RCC 7860 (cell line): ENCODE measurements around the gene ABHD14A.

Experiments
- DNase-seq: peaks from one replicate; pipeline ENCODE4 v3.0.0-alpha.2; 2015; ENCODE audit warnings: low spot score
- FAIRE-seq: peaks from 2 replicates; lab custom pipeline; 2012; peaks lifted over from hg19 to GRCh38; lab: Jason Lieb, UNC

The ABHD14A gene

GRCh38 chr3:51955175-51955892, 19.5 kb upstream of the ABHD14A start, which contains the start of gene GPR62:
Gene GPR62 (plus strand): TSS chr3:51955381. CDS start chr3:51955653, 272 bp downstream.
- FAIRE-seq (no peak), DNase-seq (no peak)

GRCh38 chr3:51955893-51956770, 18.7 kb upstream of the ABHD14A start:
- no peak for DNase-seq
- FAIRE-seq = no peak

- DNase-seq (no peak), FAIRE-seq (no peak)
These were observed 17.2 kb upstream of the ABHD14A start for GRCh38 chr3:51957520-51958205.

GRCh38 chr3:51958603-51959521, 16.0 kb upstream of the ABHD14A start:
- no peak for FAIRE-seq
- DNase-seq = no peak

DNA sequence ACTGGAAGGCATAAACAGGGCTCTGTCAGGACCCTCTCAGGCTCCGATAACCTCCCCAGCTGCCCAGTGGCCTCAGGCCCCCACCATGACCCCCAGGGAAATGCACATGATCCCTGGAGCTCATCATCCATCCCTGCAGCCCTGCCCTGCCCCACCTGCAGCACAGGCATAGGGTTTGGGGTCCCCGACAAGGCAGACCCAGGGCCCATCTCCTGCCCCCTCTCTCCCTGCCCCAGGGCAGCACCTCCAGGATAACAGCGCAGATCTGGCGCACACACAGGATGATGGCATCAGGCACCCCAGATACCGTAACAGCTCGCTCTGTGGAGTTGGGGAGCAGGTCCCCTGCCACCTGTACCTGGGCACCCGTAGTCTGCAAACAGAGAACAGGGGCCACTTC, 15.2 kb upstream of the ABHD14A start:
- DNase-seq (no peak), FAIRE-seq (no peak)

GRCh38 chr3:51960386-51960785, 14.5 kb upstream of the ABHD14A start:
- DNase-seq (no peak), FAIRE-seq (no peak)

DNA sequence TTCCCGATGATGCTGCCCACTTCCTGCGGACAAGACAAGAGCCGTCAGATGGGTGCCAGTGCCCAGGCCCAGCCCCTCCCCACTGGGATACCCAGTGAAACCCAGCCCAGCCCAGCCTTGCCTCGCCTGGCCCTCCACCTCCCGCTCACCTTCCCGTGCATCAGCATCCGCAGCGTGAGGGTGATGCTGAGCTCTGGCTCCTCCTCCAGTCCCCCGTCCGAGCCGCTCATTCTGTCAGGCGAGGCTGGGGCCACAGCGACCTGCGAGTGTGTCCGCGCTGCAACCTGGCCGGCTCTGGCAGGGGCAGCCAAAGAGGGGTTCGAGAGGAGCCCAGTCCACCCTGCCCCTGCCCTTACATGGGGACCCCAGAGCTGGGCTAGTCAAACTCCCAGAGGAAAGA, 13.9 kb upstream of the ABHD14A start:
- FAIRE-seq = no peak
- no peak for DNase-seq

DNA sequence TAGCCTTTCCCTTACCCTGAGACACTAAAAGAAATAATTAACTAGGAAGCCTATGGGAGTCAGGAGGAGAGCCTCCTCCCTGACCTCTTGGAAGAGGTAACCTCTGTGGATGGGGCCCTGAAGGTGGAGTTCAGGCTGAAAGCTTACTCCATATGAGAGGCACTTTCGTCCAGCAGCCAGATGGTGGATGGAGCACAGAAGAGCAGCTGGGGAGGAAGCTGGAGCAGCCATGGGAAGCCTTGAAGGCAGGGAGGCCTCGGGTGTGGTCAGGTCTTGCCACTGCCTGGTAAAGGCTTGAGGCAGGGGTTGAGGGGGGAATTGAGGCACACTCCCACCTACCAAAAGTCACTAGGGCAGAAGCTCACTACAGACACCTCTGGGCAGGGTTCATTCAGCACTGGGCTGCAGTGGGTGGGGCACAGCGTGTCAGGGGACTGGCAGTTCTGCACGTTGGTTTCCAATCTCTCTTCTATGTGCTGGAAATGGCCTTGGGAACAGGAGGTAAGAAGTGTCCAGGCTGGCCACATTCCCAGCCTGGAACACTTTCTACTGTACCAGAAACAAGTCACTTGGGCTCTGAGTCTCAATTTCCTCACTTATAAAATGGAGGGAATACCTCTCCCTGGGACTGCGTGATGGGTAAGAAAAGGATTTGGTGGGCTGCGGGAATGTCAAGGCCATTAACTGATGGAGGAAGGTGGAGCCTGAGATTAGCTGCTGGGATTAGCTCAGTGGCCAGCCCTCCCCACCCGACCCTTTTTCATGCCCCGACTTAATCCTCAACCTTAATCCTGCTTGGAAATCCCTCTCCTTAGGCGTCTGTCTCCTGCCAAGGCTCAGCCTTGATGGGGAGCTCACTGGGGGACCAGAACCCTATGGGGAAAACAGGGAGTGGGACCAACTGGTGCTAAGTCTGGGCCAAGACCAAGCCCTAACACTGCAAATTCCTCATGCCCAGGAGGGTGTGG, 13.0 kb upstream of the ABHD14A start:
- no peak for DNase-seq
- FAIRE-seq = no peak

- no peak for FAIRE-seq
These were observed 11.9 kb upstream of the ABHD14A start for GRCh38 chr3:51962854-51963530.

DNA sequence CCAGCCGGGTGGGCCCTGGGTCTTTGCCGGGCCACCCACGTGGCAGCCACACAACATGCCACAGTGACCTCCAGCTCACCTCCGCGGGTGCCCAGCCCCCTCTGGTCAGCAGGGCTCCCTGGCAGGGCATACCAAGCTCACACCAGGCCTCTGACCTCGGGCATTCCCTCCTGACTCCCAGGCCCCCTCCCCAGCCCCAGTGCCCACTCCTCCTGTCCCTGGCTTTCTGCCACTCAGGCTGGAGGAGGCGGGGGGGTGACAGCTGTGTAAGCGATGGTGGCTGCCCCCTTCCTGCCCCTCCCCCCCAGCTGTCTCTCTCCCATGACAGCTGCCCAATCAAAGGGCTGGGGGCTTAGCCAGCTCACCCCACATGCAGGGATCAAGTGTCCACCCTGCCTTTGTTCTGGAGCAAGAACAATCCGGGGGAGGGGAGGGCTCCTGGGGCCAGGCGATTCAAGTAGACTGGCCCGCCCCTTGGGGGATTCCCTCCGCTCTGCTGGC, 10.9 kb upstream of the ABHD14A start:
- DNase-seq (no peak), FAIRE-seq (no peak)

More at GRCh38 chr3:51962854-51963530, 11.9 kb upstream of the ABHD14A start:
- no peak for DNase-seq

GRCh38 chr3:51964521-51964920, 10.3 kb upstream of the ABHD14A start:
- FAIRE-seq = no peak
- DNase-seq = no peak

DNA sequence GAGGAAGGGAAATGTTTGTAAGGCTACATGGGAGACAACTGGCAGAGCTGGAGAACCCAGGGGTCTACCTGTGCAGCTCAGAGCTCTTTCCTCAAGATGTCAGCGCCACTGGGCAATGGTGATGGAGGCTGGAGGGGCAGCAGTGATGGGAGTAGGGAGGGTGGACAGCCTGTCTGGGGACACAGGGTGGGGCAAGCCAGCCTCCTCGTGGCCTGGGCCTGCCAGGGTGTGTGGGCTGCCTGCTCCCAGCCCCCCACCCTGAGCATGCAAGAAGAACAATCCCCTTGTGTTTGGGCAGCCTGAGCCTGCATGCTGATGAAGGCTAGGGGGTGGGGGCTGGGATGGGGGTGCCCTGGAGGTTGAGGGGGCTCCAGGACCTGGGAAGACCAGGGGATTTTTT, 8.8 kb upstream of the ABHD14A start:
- no peak for DNase-seq
- no peak for FAIRE-seq

DNA sequence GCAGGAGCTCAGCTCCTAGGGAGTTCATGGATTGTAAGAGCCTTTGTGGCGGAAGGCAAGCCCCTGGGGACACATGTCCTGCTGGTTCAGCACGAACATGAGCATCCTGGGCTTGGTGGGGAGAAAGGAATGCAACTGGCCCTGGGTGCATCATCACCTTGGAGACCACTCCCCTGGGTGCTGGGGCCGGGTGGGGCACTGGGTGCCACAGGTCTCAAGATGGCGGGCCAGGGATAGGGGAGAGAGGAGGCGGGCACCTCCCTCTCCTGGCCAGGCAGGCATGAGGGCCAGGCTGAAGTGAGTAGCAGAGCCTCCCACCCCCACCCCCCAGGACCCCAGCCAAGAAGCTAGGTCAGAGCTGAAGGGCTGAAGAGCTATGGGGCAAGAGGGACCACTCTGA, 8.4 kb upstream of the ABHD14A start:
- no peak for DNase-seq
- FAIRE-seq = no peak

- no peak for DNase-seq
- no peak for FAIRE-seq
These were observed 7.9 kb upstream of the ABHD14A start for GRCh38 chr3:51966922-51967383.

DNA sequence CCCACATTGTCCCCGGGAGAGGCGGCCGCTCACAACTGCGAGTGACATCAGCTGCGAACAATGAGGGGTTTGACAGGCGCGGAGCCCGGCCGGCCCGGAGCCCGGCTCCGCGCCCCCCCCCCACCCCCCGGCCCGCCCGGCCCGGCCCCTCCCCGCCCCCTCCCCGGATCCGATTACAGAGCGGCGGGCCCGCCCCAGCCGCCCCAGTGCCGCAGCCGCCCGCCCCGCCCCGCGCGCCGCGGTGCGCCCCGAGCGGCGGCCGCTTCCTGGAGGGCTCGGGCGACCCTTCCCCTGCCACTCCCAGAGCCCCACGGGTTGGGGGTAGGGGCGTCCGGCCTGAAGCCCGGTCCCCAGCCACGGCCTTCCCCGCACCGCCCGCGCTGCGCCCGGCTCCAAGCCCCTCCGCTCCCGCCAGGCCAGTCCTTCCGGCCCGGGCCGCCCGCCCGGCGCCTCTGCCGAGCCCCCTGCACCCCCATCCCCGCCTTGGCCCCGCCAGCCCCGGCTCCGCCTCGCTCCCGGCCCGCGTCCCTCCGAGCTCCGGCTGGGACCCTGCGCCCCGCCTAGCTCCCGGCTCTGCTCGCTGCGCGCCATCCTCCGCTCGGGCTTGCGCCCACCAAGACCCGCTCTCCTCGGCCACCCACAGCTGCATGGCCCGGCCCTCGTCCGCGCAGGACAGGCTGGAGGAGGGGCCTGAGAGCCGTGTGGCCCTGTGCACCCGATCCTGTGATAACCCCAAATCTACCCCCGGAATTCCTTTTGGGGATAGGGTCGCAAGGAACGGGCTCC, 7.3 kb upstream of the ABHD14A start, which contains the start of gene PCBP4:
PCBP4 (minus strand) TSS at position 71 of the 786 bp plus-strand sequence. CDS start 6,214 bp downstream, outside the sequence.
- FAIRE-seq = no peak
- peak; percentile 46 for DNase-seq

GRCh38 chr3:51968170-51968775, 6.6 kb upstream of the ABHD14A start:
- FAIRE-seq (no peak), DNase-seq (no peak)
